Brain pericyte (primary cell): Measurements from ENCODE around the gene LBHD2.
"Not testable (repeated sequence)": the region's sequence is repeated elsewhere in the genome, so short reads cannot be mapped to it uniquely, and the experiment has no call there.

ENCODE experiments used
- DNase-seq: peaks from one replicate; pipeline ENCODE4 v3.0.0-alpha.2; 2012; ENCODE audit warnings: low read depth, low spot score

LBHD2 gene

DNA sequence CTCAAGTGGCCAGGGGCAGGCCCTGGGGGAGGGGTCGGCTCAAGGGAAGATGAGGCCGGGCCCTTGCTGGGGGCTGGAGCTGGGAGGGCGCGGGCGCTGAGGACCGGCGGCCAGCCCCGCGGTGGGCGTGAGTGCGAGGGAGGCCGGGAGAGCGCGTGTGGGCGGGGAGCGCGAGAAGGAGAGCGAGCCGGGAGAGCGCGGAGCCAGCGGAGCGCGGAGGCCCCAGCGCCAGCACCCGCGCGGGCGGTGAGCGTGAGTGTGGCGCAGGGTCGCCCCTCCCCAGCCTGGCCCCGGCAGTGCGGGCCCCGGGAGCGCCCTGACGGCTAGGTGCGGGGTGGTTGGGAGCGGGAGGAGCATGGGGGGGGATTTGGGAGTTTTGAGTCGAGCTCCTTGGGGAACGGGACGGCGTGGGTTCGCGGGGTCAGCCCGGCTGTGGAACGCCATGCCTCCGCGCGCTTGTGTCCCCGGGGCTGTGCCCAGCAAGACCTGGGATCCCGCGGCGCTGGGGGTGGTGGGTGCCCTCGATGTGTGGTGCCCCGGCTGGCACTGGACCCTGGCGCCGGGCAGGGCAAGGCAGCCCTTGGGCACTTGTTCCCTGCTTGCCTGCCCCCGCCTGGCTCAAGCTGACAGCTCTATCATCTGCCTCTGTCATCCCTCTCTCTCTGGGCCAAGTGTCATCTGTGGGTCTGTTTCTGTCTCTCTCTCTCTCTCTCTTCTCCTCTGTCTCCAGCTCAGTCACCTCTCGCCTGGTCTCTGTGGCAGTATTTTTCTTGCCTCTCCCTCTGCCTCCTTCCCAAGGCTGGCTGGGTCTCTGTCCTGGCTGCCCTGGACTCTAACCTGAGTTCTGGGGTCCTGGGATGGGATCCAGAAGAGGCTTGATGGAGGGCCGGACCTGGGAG is at the start of gene LBHD2:
Gene LBHD2 (plus strand): TSS at position 190 of the 899 bp plus-strand sequence. CDS start 1,803 bp downstream, outside the sequence.
- DNase-seq = no peak

DNA sequence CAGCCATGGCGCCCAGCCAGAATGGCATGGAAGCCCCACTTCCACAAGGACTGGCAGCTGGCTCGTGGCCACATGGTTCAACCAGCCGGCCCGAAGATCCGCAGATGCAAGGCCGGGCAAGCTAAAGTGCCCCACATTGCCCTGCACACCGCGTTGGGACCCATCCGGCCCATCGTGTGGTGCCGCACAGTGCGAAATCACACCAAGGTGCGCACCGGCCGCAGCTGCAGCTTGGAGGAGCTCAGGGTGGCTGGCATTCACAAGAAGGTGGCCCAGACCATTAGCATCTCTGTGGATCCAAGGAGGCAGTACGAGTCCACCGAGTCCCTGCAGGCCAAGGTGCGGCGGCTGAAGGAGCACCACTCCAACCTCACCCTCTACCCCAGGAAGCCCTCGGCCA is 42.5 kb upstream of the LBHD2 start:
- no peak for DNase-seq

DNA sequence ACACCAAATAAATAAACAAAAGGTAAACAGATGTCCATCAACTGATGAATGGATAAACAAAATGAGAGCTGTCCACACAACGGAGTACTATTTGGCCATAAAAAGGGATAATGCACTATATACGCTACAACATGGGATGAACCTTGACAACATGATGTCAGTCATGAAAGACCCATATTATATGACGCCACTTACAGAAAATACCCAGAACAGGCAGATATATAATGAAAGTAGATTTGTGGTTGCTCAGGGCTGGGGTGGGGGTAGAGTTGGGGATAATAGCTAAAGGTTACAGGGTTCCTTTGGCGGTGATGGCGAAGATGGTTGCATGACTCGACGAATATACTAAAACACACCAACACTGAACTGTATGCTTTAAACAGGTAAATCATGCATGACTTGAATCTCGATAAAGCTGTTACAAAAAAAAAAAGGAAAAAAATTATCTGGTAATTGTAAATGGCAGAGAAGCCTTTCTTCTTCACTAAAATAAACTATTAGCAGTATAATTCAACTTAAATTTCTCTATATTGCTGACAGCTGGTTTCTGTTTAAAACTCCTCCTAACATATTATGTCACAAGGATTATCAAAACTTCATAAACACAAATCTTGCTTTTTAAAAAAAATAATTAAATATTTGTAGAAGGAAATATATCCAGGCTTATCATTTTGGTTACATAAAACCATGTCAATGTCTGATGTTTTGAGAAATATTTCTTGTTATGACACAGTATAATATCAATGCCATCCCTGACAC is 40.6 kb upstream of the LBHD2 start:
- DNase-seq = no peak

DNA sequence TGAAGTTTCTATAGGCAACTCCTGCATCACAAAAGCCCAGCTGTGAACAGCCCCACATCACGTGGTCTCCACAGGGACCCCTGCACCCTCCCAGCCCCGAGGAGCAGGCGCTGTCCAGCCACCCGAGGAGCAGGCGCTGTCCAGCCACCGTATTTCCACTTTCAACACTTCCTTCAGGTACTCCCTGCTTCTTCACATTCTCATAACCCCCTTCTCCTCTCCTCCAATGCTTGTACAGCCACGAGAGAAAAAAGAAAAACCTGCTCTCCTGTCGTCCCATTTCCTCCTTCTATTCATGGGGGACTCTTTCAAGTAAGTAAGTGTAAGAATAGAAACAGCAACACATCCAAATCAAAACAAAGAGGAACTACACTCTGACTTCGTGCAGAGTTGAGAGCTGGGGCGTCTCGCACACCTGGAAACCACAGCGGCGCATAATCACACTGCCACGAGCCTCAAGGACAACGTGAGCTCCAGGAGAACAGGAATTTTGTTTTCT is 38.6 kb upstream of the LBHD2 start:
- no peak for DNase-seq

DNA sequence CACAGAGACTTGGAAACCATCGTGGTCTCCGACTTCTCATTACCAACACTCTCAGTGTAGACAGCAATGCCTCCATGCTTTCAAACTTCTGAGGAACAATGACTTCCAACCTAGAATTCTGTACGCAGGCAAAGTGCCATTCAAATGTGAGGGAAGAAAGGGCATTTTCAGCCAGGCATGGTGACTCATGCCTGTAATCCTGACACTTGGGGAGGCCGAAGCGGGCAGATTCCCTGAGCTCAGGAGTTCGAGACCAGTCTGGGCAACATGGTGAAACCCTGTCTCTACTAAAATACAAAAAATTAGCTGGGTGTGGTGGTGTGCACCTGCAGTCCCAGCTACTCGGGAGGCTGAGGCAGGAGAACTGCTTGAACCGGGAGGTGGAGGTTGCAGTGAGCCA is 36.6 kb upstream of the LBHD2 start:
- DNase-seq = not testable (repeated sequence)

DNA sequence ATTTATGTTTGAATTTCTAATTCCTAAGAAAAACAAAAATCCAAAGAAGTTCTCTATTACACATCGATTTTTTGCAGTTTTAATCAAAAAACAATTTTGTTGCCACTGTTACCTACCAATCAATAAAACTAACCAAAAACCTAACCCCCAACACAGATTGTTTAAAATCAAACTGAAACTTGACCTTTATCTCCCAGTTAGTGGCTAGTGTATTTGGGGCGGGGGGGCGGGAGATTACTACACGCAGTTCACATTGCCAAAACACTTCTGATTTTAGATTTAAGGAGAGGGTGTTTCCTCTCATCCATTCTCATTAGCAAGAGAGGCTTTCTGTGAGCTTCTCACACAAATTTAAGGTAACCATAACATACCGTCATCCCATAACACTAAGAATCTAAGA is 33.1 kb upstream of the LBHD2 start:
- DNase-seq = no peak

DNA sequence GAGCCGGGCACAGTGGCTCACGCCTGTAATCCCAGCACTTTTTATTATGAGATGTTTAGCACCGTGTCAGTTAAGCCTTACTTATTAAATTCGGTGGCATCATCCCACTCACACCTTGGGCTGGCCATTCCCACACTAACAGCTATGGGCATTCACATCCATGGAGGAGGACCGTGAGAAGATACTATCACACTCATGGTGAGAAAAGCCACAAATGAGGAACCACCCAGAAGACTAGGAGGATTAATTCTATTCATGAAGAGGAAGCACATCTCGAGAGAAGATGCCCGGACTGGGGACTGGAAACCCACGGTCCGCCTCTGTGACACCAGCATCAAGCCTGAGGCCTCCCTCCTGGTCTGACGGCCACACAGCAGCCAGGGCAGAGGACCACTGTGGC is 31.6 kb upstream of the LBHD2 start:
- no peak for DNase-seq

DNA sequence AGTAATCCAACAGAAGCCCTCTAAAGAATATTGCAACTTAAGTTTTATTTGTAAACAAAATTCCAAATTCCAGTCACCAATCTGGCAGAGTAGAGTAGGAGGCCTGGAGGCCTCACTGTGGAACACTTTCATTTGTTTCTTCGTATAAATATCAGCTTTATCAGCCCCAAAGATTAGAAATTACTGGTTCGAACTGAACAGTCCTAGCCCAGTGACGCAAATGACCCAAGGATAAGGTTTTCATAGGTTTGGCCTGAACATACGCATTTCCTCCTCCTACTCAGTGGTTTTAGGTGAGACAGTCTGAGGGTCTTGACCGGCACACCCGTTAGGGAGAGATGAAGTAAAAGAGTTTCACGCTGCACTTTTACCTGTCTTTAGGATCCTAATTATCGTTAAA is 28.3 kb upstream of the LBHD2 start:
- DNase-seq = no peak

DNA sequence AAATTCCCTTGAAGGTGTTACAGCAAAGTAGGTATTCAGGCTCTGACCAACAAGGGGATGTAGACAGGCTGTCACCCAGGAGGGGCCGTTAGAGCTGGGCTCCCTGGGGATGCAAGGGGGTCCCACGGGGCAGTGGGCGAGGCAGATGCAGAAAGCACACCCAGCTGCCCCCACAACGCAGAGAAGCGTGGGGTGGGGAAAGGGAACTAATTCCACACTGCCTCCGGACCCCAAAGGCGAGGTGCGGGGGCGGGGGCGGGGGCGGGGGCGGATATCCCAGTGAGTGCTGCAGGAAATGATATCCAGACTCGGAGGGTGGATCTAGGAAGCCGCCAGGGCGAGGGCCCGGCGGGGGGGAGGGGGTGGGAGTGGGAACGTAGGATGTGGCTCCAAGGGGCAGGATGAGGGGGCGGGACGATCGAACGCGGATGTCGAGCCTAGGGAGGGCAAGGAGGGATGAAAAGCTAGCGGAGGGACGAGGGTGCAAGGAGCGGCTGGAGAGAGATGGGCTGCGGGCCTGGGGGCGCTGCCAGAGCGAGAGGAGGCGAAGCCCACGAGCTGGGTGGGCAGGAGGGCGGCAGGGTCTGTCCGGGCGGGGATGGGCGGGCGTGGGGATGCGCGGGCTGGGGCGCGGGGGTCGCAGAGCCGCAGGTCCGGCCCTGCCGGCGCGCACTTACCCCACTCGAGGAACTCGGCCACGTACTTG is 27.5 kb upstream of the LBHD2 start:
- DNase-seq = no peak

DNA sequence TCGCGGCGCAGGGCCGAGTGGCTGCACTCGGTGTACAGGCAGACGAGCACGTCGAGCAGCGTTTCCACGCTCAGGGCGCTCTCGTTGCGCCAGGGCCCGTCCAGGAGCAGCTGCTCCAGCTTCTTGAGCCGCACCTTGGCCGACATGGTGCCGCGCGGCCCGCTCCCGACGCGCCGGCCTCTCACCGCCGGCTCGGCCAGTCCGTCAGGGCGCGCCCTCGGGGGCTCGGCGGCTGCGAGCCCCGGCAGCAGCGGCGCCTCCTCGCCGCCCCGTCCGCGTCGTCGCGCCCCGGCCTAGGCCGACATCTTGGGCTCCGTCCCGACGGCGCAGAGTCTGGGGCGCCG is 27.0 kb upstream of the LBHD2 start:
- no peak for DNase-seq

DNA sequence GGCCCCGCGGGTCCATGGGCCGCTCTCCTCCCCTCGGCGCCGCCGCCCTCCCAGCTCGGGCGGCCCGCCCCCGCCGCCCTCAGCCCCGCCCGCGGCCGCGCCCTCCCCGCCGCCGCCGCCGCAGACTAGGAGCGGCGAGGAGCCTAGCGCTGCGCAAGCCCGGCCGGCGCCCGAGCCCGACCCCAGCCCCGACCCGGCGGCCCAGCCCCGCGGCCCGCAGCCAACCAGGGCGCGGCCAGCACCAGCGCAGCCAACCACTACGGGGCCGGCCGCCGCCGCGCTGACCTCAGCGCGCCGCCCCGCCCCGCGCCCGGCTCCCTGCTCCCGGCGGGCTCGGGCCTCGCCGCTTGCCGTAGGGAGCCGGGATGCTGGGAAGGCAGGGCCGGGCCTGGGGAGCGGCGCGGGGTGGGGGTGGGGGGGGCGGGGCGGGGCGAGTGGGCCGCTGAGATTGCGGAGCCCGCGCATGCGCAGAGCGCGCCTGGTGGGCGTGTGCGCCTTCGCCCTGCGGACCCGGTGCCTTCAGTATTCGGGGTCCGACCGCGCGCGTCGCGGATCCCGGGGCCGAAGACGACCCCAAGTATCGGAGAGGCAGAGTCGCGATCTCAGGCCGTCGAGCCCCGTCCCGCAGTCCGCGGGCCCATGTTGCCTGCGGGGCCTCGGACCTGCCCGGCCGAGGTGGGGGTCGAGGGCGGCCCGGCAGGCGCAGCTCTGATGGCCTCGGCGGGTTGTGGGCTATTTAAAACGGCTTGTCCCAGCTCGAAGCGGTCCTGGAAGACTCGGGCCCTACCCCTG is 26.4 kb upstream of the LBHD2 start, which contains the start of gene CDC42BPB:
Gene CDC42BPB (minus strand): TSS at position 178 of the 792 bp plus-strand sequence. CDS start 376 bp downstream, outside the sequence.
- DNase-seq = no peak

DNA sequence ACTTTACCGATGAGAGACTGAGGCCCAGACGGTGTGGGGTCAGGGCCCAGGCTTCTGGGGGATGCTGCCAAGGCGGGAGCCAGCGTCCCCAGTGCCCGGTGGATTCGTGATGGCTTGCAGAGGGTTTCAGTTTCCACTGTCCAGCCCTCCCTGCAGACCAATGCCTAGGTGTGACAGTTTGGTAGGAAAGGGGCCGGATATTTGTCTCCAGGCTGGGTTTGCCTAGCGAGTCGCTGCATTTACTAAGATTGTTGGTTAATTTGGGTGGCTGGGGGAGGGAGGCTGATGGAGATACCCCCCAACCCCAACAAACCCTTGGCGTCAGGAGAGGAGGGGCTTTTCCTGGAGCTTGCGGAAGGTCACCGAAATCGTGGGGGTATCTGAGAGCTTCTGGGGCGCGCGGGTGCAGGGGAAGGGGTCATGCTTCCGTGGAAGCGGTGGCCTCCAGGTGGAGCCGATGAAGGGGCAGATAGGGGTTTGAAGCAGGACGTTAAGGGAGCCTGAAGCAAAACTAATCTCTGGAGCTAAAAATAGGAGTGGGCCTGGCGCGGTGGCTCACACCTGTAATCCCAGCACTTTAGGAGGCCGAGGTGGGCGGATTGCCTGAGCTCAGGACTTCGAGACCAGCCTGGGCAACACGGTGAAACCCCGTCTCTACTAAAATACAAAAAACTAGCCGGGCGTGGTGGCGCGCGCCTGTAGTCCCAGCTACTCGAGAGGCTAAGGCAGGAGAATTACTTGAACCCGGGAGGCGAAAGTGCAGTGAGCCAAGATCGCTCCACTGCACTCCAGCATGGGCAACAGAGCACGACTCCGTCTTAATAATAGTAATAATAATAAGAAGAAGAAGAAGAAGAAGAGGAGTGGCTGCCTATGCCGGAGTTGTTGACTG is 25.6 kb upstream of the LBHD2 start:
- DNase-seq = no peak

DNA sequence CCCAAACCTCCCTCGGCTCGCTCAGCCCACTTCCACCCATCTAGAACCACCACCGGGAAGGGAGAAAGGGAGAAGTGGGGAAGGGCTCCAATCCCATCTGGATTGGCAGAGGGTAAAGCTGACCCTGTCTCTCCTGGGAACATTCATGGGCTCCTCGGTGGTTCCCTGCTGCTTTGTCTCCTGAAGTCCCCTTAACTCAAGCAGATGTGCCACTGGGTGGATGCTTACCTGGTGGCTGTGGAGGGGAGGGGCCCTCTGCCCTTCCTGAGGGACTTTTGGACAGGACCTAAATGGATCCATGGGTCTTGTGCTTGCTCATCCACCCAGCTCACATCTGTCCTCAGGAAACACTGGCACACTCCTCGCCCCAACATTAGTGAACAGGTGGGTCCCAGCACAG is 24.5 kb upstream of the LBHD2 start:
- no peak for DNase-seq

DNA sequence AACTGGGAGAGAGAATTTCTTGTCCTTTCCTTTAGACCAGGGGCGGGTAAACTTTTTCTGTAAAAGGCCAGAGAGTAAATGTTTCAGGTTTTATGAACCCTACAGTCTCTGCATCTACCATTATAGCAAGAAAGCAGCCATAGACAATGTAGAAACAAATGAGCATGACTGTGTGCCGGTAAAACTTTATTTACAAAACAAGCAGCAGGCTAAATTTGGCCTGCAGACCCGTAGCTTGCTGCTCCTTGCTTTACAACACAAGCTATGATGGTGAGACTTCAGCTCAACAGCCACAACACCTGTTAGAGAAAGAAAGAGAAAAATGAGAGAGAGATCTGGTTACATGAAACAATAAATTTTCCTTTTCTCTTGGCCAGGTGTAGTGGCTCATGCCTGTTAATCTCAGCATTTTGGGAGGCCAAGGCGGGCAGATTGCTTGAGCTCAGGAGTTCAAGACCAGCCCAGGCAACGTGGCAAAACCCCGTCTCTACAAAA is 22.5 kb upstream of the LBHD2 start:
- DNase-seq = no peak

DNA sequence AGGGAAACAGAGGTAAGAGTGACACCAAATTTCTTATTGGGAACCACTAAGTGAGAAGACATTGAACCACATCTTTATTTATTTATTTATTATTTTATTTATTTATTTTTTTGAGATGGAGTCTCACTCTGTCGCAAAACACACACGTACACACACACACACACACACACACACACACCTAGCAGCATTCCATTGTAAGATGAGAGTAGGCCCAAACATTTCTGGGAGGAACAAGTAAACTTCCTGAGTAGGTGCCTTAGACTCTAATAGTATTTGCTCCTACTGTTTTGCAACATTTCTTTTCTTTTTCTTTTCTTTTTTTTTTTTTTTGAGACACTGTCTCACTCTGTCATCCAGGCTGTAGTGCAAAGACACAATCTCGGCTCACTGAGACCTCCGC is 19.6 kb upstream of the LBHD2 start:
- DNase-seq = no peak

DNA sequence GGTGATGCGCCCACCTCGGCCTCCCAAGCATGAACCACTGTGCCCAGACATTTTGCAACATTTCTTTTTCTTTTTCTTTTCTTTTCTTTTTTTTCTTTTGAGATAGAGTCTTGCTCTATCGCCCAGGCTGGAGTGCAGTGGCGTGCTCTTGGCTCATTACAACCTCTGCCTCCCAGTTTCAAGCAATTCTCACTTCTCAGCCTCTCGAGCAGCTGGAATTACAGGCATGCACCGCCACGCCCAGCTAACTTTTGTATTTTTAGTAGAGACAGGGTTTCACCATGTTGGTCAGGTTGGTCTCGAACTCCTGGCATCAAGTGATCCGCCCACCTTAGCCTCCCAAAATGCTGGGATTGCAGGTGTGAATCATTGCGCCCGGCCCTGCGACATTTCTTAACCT is 19.0 kb upstream of the LBHD2 start:
- DNase-seq = no peak

DNA sequence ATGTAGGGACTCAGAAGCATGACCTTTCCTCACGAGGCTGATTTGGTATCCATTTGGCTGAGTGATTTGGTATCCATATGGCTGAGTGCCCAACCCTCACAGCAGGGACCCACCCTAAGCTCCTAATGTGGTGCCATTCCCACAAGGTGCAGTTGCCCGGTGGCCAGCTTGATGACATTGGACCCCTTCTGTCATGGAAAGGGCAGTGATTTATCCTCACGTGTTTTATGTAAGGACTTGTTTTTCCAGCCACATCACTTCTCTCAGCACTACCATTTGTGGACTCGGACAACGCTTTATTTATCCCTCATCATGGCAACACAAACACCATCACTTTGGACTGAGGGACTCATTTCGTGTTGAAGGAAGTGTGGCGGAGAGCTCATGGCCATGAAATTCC is 18.1 kb upstream of the LBHD2 start:
- no peak for DNase-seq

DNA sequence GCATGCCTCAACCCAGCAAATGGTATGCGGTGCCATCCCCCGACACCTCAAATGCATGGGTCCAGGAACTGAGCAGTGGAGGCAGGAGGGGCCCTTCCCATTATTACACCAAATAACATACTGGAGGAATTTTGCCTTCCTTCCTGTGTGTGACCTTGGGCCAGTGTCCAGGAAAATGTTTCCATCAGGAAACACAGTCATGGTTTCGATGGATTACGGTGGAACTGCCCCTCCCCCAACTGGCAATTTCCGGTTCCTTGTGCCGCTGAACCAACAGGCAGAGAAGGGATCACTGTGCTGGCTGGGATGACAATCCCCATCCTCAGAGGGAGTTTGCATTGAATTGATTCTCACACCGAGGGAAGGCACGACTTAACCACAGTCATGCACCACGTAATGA is 17.6 kb upstream of the LBHD2 start:
- DNase-seq = no peak

DNA sequence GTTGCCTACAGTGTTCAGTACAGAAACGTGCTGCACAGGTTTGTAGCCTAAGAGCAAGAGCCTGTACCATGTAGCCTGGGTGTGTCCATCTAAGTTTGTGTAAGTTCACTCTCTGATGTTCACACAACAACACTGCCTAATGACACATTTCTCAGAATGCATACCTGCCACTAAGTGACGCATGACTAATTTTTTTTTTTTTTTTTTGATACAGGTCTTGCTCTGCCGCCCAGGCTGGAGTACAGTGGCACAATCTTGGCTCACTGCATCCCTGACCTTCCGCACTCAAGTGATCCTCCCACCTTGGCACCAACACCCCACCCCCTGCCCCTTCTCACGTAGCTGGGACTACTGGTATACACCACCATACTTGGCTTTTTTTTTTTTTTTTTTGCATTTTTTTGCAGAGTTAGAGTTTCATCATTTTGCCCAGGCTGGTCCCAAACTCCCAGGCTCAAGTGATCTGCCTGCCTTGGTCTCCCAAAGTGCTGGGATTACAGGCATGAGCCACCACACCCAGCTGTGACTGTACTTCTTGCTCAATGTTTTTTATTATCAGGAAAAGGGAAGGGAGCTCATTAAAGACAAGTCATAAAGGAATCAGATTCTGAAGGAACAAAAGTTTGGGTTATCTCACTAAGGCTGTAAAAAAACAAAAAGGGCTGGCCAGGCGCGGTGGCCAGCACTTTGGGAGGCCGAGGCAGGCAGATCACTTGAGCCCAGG is 16.6 kb upstream of the LBHD2 start:
- no peak for DNase-seq
